HepG2 (cell line): Measurements from ENCODE around the gene CHD9. TPM values are rescaled to one million over a fixed set of nuclear protein-coding genes. Genes with fewer than 3 reads are reported as not detected.
"Not testable (repeated sequence)": the region's sequence is repeated elsewhere in the genome, so short reads cannot be mapped to it uniquely, and the experiment has no call there.

ENCODE experiments used
- ATAC-seq: fragments of 200-7000 bp; cut with Tn5 transposase; 3 replicates; pipeline ENCODE4 v1.9.1; 2020; ENCODE audit warnings: mild to moderate bottlenecking, moderate library complexity
- BruUV-seq: library from RNA; stranded (reverse); fragments of 400-500 nt; replicated peaks from 2 replicates; lab custom pipeline; 2021; lab: Mats Ljungman, UMichigan
- CTCF ChIA-PET: fragments of 300-600 bp; formaldehyde crosslinking; extraction: SDS; loops from one replicate; lab custom pipeline; 2021; ENCODE audit warnings: low total read pairs, inconsistent platforms, low intra/inter-chr PET ratio; lab: Yijun Ruan, JAX
- POLR2A ChIA-PET: fragments of 350-600 bp; sonication (Branson Sonifier 250); formaldehyde crosslinking; loops from one replicate; lab custom pipeline; 2020; ENCODE audit warnings: antibody characterized with exemption, inconsistent platforms; lab: Yijun Ruan, JAX
- DNase-seq: peaks from one replicate; pipeline ENCODE4 v3.0.0-alpha.2; 2015; ENCODE audit warnings: low spot score
- FAIRE-seq: peaks from 3 replicates; lab custom pipeline; 2011; peaks lifted over from hg19 to GRCh38; lab: Jason Lieb, UNC
- H2AFZ ChIP-seq: one replicate; pipeline ENCODE4 v1.6.1; 2011; ENCODE audit warnings: low read length, inconsistent platforms
- H3K27ac ChIP-seq: fragments of 300-600 bp; 3 replicates; pipeline ENCODE4 v1.8.0; 2011; ENCODE audit warnings: mixed run types, mild to moderate bottlenecking, mixed read lengths, low read length, inconsistent platforms; ENCODE audit not compliant: insufficient read depth; ENCODE audit errors: extremely low read length
- H3K27me3 ChIP-seq, 2 experiments: fragments of 200-600 bp in 1 of 2; 2 replicates in 1 of 2; 3 replicates in 1 of 2; pipeline versions ENCODE4 v1.6.0 to v1.8.0; 2011; ENCODE audit warnings: low read length in 2 of 2, mild to moderate bottlenecking in 2 of 2, moderate library complexity in 2 of 2, inconsistent platforms in 1 of 2; ENCODE audit not compliant: insufficient read depth in 2 of 2, control insufficient read depth in 1 of 2
- H3K36me3 ChIP-seq, 2 experiments: fragments of 200-600 bp in 1 of 2; replicated peaks in 1 of 2; 2 replicates in 1 of 2; 3 replicates in 1 of 2; pipeline versions ENCODE4 v1.5.1 to v1.8.0; 2011; ENCODE audit warnings: low read length in 2 of 2, inconsistent platforms in 1 of 2; ENCODE audit not compliant: insufficient read depth in 2 of 2, control insufficient read depth in 1 of 2
- H3K4me1 ChIP-seq: 2 replicates; pipeline ENCODE4 v1.5.1; 2012; ENCODE audit warnings: low read length, inconsistent platforms; ENCODE audit not compliant: insufficient read depth
- H3K4me2 ChIP-seq: 2 replicates; pipeline ENCODE4 v1.6.0; 2011; ENCODE audit warnings: low read depth, low read length, inconsistent platforms
- H3K4me3 ChIP-seq, 3 experiments: fragments of 200-600 bp in 1 of 3; sonication (generic), shearing (Covaris generic) in 1 of 3; replicated peaks in 1 of 3; 2 replicates each; pipeline ENCODE4 v1.5.1; 2011 to 2016; ENCODE audit warnings: low read length in 3 of 3, inconsistent platforms in 2 of 3, low read depth in 2 of 3, mild to moderate bottlenecking in 2 of 3, control low read depth in 1 of 3, mixed read lengths in 1 of 3; ENCODE audit not compliant: insufficient read depth in 1 of 3
- H3K79me2 ChIP-seq: one replicate; pipeline ENCODE4 v1.6.1; 2011; ENCODE audit warnings: low read length, inconsistent platforms; ENCODE audit not compliant: insufficient read depth
- H3K9ac ChIP-seq: 2 replicates; pipeline ENCODE4 v1.6.0; 2011; ENCODE audit warnings: mild to moderate bottlenecking, low read depth, low read length, inconsistent platforms; ENCODE audit not compliant: insufficient read depth
- H3K9me3 ChIP-seq: 2 replicates; pipeline ENCODE4 v1.5.1; 2012; ENCODE audit warnings: mild to moderate bottlenecking, low read length
- H4K20me1 ChIP-seq: 2 replicates; pipeline ENCODE4 v1.6.0; 2011; ENCODE audit warnings: inconsistent platforms, mild to moderate bottlenecking, low read length, moderate library complexity; ENCODE audit not compliant: insufficient read depth
- CC2D1A ChIP-seq: sonication (generic); formaldehyde crosslinking; IDR thresholded peaks from 2 replicates; pipeline ENCODE4 v1.8.1; 2023; ENCODE audit warnings: mild to moderate bottlenecking, missing genetic modification reagents
- CCDC6 ChIP-seq: sonication (generic); formaldehyde crosslinking; IDR thresholded peaks from 2 replicates; pipeline ENCODE4 v1.8.1; 2022; ENCODE audit warnings: mild to moderate bottlenecking, missing genetic modification reagents, moderate library complexity
- DR1 ChIP-seq: sonication (generic); formaldehyde crosslinking; IDR thresholded peaks from 2 replicates; pipeline ENCODE4 v1.8.0; 2021; ENCODE audit warnings: mild to moderate bottlenecking, missing genetic modification reagents, inconsistent platforms
- FOSL1 ChIP-seq: sonication (generic); formaldehyde crosslinking; IDR thresholded peaks from 2 replicates; pipeline ENCODE4 v1.9.0; 2021; ENCODE audit warnings: missing genetic modification reagents, borderline replicate concordance
- MYPOP ChIP-seq: sonication (generic); formaldehyde crosslinking; IDR thresholded peaks from 2 replicates; pipeline ENCODE4 v1.8.1; 2023; ENCODE audit warnings: mild to moderate bottlenecking, moderate library complexity, missing genetic modification reagents
- USF2 ChIP-seq, 2 experiments: sonication (generic) in 1 of 2; formaldehyde crosslinking in 1 of 2; IDR thresholded peaks; 2 replicates each; pipeline versions ENCODE4 v1.5.1 to v1.6.1; 2011 to 2020; ENCODE audit warnings: borderline replicate concordance in 1 of 2, low read depth in 1 of 2, low read length in 1 of 2, mild to moderate bottlenecking in 1 of 2, missing genetic modification reagents in 1 of 2, moderate library complexity in 1 of 2
- WGBS: methylation state at CpG from one replicate; pipeline ENCODE4 v1.1.6; 2017; ENCODE audit warnings: low lambda C conversion rate; 5-methylcytosine and 5-hydroxymethylcytosine counted together
- in situ Hi-C: cut with HindIII; loops from 2 replicates; pipeline ENCODE4 v1.10.0; 2017; ENCODE audit warnings: low pct_unique_long_range_greater_than_20kb; ENCODE audit not compliant: extremely low pct_ligation_motif_present
- intact Hi-C: fragments of 100-400 bp; cut with micrococcal nuclease; formaldehyde crosslinking; loops from one replicate; pipeline ENCODE4 v1.10.0; 2022; ENCODE audit not compliant: unreplicated experiment
- polyA plus RNA-seq, 8 experiments: library from polyadenylated mRNA; depleted of rRNA in 3 of 8; stranded (reverse) in 7 of 8; unstranded in 1 of 8; fragments of >200 nt; fragmentation: Illumina TruSeq in 4 of 8; extraction: Trizol in 4 of 8; gene quantifications; 2 replicates each; pipeline versions ENCODE4 v1.2.1 to v1.2.3, GENCODE V29; 2011 to 2016; ENCODE audit warnings: low read depth in 4 of 8, missing spikeins in 1 of 8, mixed read lengths in 1 of 8; ENCODE audit not compliant: insufficient read depth in 1 of 8
- total RNA-seq, 5 experiments: library from RNA; depleted of rRNA; stranded (reverse); fragments of >200 nt; fragmentation: Illumina TruSeq; extraction: Trizol; gene quantifications; 2 replicates each; pipeline ENCODE4 v1.2.3, GENCODE V29; 2016; ENCODE audit warnings: low read depth in 1 of 5

Gene CHD9
- total and polyA plus RNA-seq, 2 of the 13 experiments (the other 11 are each of a cell fraction or from before 2014, with no cell fraction given): 23.4 to 27.7 TPM

GRCh38 chr16:53048139-53048915 lies 6.5 kb upstream of the CHD9 start (continued):
- TF ChIP-seq USF2 (IDR thresholded peaks at IDR 0.05; ENCODE audit: low read depth, low read length): no peak
- TF ChIP-seq USF2 (CRISPR knock-in tag; IDR thresholded peaks at IDR 0.05; ENCODE audit: borderline replicate concordance): no peak
- TF ChIP-seq CC2D1A (CRISPR knock-in tag): no peak
- TF ChIP-seq DR1 (CRISPR knock-in tag): no peak
- TF ChIP-seq CCDC6 (CRISPR knock-in tag): no peak
- TF ChIP-seq MYPOP (CRISPR knock-in tag): 0 out of 2 replicates have a peak, but pooled peaks have one; percentile 17
- no peak for TF ChIP-seq FOSL1 (CRISPR knock-in tag)
- TF ChIP-seq, all 625 proteins: peak for 139

GRCh38 chr16:53051255-53051654 lies 3.5 kb upstream of the CHD9 start:
- in situ Hi-C loops: loop anchor here (10.0 kb wide), 4 partner anchors 74 to 384 kb away; partner anchors contain the start of gene RBL2
- H3K36me3 ChIP-seq, CTCF ChIA-PET: not testable (repeated sequence)

More at GRCh38 chr16:53051255-53051654, 3.5 kb upstream of the CHD9 start:
- BruUV-seq, H3K27me3 ChIP-seq, H4K20me1 ChIP-seq, H3K4me2 ChIP-seq, ATAC-seq, FAIRE-seq, H3K27ac ChIP-seq, H3K9ac ChIP-seq, H3K9me3 ChIP-seq, H3K4me3 ChIP-seq, H3K79me2 ChIP-seq, H2AFZ ChIP-seq, DNase-seq: not testable (repeated sequence)
- WGBS: 95% methylated on average over 4 of the region's 4 CpGs
- POLR2A ChIA-PET: interaction anchor here (0.7 kb wide), 1 partner anchor 14 kb away, joined by 4 read pairs; no protein-coding TSS in a partner anchor
- intact Hi-C loops: loop anchor here (10.0 kb wide), 1 partner anchor 464 kb away; no protein-coding TSS in a partner anchor
- H3K4me1 ChIP-seq: peaks cover 71% of the 10 kb centered on the region
